GM18873 (cell line): ENCODE results near the gene PERP.
A peak's percentile ranks its signal among the peaks of the same experiment; 100 is the strongest.
"Not testable (repeated sequence)": the region's sequence is repeated elsewhere in the genome, so short reads cannot be mapped to it uniquely, and the experiment has no call there.

ENCODE experiments used
- ATAC-seq: cut with Tn5 transposase; IDR thresholded peaks from one replicate; pipeline ENCODE4 v1.9.1; 2021; ENCODE audit warnings: mild to moderate bottlenecking, moderate library complexity, moderate number of reproducible peaks; ENCODE audit not compliant: unreplicated experiment, low FRiP score

Gene PERP

DNA sequence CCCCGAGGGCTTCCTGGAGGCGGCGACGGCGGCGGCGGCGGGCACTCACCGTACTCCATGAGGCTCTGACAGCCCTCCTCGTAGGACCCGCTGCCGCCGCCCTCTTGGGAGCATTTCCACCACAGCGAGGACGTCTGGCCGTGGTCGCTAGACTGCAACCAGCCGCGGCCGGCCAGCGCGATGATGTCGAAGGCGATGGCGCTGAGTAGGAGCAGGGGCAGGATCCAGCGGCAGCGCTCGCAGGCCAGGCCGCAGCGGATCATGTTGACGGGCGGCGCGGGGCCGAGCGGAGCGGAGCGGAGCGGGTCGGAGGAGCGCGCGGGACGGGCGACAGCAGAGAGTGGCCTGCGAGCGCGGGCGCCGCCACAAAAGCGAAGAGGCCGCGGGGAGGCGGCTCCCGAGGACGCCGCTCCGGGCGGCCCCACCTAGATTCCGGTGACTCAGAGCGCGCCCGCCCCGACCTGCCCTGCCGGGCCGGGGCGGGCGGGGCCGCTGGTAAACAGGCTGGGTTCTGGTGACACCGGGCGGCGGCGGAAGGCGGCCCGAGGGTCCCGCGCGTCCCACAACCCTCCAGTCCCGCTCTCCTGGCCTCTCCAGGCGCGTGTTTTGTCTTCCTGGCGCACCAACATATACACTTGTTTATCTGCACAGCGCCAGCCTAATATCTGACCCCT lies at the start of gene PERP:
Gene PERP, minus strand, starts transcription at position 342 of the 674 bp plus-strand sequence. Its CDS starts 79 bp downstream, at position 263.
- ATAC-seq, result no peak

- no peak for ATAC-seq
Measured at GRCh38 chr6:138155443-138155842, 48.2 kb upstream of the PERP start.

GRCh38 chr6:138146544-138146943 lies 39.3 kb upstream of the PERP start:
- ATAC-seq, result no peak

DNA sequence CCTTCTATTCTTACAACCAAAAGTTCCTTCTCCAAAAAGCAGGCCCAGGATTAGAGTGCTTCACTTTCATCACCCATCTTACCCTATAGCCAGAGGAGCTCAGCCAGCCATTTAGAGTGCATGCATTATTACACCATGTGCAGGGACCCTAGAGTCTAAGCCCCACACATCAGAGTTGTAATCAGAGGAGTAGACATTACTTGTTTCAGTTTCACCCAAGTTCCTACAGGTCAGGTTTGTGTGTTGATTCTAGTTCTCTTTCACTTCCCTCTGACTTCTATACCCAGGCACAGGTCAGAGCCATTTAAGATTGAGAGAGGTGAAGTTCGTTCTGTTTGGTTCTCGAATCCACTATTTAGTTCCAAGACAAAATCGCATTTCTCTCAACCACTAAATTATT lies 38.2 kb upstream of the PERP start:
- ATAC-seq, result no peak

GRCh38 chr6:138142806-138143205 lies 35.6 kb upstream of the PERP start:
- ATAC-seq, result no peak

DNA sequence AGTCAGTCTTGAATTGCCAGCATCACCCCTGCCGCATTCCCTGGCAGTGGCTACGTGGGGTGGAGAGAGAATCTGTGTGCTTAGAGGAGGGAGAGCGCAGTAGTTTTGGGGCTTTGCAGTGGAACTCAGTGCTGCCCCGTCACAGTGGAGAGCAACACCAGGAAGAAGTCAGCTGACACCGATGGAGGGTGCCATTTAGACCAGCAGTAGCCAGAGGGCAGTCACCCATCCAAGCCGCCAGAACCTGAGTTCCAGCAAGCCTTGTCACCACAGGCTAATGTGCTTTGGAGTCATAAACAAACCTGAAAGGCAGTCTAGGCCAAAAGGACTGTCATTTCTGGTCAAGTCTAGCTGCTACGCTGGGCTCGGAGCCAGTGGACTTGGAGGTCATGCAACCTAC lies 22.0 kb upstream of the PERP start:
- no peak for ATAC-seq

DNA sequence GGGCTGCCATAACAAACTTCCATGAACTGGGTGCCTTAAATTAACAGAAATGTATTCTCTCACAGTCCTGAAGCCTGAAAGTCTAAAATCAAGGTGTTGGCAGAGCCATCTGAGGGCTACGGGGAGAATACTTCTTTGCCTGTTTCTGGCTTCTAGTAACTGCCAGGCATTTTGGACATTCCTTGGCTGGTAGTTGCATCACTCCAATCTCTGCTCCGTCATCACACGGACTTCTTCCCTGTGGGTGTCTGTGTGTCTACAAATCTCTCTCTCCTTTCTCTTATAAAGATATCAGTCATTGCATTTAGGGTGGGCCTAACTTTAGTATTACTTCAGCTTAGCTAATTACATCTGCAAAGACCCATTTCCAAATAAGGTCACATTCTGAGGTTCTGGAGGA lies 20.9 kb upstream of the PERP start:
- no peak for ATAC-seq

- ATAC-seq, result no peak
Measured at GRCh38 chr6:138124096-138124495, 16.9 kb upstream of the PERP start.

DNA sequence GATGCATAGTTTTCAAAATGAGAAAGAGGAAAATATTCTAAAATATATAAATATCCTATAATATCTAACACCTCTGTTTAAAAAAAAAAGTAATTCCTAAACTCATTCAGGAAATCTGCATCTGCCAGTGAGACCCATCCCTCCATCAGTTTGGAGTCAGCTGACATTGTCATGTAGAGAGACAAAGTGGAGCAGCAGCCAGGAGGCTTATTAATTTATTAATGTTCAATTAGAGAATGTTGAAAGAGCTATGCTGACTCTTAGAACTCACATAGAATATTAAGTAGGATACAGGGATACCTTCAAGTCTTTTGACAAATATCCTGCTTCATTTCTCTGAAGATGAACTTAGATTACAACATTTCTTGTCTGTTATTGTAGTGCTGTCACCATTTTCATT lies 12.8 kb upstream of the PERP start:
- no peak for ATAC-seq

DNA sequence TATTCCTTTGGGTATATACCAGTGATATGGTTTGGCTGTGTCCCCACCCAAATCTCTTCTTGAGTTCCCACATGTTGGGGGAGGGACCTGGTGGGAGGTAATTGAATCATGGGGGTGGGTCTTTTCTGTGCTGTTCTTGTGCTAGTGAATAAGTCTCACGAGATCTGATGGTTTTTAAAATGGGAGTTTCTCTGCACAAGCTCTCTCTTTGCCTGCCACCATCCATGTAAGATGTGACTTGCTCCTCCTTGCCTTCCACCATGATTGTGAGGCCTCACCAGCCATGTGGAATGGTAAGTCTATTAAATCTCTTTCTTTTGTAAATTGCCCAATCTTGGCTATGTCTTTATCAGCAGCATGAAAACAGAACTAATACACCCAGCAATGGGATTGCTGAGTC lies 12.0 kb upstream of the PERP start:
- ATAC-seq, result not testable (repeated sequence)

GRCh38 chr6:138117376-138117914 lies 10.2 kb upstream of the PERP start:
- ATAC-seq, result no peak

GRCh38 chr6:138116661-138116999 lies 9.4 kb upstream of the PERP start:
- ATAC-seq, result no peak

DNA sequence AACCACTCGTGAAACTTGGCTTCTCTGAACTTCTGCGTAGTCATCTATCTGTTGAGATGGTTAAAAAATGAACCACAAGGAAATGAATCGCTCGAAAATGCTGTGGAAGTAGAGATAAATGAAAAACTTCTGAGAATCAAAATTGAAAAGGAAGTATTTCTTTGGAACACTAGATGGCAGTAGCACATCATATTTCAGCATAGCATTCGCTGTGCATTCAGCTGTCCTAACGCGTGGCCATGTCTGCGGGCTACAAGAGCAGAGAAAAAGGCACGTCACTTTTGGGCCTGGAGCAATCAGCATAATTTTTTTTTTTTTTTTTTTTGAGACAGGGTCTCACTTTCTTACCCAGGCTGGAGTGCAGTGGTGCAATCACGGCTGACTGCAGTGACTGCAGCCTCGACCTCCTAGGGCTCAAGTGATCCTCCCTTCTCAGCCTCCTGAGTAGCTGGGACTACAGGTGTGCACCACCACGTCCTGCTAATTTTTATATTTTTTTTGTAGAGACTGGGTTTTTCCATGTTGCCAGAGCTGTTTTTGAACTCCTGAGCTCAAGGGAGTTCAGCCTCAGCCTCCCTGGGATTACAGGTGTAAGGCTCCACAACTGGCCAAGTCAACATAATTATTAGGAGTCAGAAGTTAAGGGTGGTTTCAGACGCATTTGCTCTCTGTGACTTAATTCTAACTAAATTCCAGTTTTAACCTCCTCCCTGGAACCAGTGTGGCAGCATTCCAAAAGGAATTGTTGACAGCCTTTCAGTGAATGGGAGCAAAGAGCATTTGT lies 8.8 kb upstream of the PERP start:
- peak; percentile 58 for ATAC-seq

DNA sequence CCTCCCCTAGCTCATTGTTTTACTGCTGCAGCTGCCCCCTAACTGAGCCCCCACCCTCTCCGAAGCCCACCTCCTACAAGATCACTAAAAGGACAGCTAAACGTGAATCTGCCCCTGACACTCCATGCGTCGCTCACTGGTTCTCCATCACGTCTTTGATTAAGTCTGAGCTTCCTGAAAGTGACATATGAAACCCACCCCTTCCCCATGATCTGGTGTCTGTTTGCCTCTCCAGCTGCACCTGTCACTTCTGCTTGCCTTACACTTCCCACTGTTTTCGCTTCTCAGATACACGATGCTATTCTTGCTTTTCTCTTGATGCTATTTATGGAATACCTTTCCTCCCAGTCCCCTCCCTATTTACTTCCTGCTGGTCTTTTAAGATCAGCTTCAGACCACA lies 8.0 kb upstream of the PERP start:
- no peak for ATAC-seq

DNA sequence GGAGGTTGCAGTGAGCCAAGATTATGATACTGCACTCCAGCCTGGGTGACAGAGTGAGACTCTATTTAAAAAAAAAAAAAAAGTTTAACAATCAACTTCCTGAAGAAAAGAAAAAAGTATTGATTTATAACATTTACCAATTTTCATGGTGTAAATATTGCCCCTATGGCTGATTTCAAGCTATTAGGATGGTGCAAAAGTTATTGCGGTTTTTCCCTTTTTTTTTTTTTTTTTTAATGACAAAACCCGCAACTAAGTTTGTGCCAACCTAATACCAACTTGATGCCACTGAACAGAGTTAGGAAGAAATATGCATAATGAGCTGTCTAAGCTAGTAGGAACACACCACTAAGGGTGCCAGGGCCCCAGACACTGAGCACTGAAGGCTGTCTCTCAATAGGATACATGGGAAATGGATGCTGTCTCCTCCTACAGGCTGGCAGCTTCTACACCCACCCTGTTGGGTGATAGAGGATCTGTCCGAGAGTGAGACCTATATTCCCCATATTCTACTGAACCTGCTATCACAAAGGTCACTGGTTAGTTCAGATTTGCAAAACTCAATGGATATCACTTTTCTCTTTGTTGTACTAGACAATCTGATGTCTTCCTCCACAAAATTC lies 6.5 kb upstream of the PERP start:
- ATAC-seq, result no peak

GRCh38 chr6:138110229-138110628 lies 3.0 kb upstream of the PERP start:
- no peak for ATAC-seq

GRCh38 chr6:138109042-138109997 lies 2.1 kb upstream of the PERP start:
- no peak for ATAC-seq

- no peak for ATAC-seq
Measured at GRCh38 chr6:138107752-138108592, 753 bp upstream of the PERP start.

DNA sequence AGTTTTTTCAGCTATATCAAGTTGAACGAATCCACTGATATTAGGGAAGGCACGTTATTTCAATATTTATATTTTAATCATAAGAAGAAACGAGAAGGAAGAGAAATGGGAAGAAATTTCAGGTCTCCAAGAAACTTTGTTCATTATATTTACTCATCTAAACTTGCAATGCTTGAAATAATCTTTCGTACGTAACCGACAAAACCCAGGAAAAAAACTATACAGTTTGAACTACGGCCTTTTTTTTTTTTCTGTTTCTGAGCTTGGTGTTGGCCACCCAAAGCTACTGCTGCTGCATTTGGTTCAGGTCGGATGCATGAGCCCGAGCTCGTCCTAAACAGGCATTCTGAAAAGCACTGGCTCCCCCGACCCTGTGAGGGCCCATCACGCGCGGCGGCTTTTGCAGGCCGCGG lies 548 bp downstream of the PERP start:
- no peak for ATAC-seq
